Mucosa of gallbladder (tissue), 1 donor: Measurements from ENCODE around the gene ZNF638. TPM values are rescaled to one million over a fixed set of nuclear protein-coding genes. Genes with fewer than 3 reads are reported as not detected.

Experiments
- DNase-seq: peaks from one replicate; pipeline ENCODE4 v3.0.0-alpha.2; 2020; ENCODE audit warnings: low spot score
- total RNA-seq: library from RNA; stranded (reverse); gene quantifications from one replicate; pipeline ENCODE4 v1.2.1, GENCODE V29; 2021
- donor health status: DM: no; HTN: no; CAD: no.

Gene ZNF638
- total RNA-seq, 1 donor from 2014 or later = 102 TPM

DNA sequence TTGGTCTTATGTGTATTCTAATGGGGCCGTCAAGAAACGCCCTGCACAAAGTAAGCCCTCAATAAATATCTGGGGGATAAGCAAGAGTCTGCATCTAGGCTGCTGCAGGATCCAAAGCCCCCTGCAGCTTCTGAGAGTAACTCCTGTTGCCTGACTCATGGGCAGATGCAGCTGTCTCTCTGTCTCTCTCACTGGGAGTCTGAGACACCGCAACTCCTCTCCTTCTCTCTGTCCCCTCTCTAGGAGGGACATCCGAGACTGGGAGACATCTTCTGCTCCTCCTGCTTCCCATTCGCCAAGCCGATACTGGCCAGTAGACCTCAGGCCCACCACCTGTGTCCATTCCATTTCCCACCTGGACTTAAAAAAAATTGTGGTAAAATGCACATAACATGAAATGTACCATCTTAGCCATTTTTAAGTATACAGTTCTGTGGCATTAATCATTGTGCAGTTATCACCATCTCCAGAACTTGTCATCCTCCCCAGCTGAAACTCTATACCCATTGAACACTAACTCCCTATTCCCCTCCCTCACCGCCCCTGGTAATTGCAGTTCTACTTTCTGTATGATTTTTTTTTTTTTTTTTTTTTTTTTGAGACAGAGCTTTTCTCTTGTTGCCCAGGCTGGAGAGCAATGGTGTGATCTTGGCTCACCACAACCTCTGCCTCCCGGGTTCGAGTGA, 141.9 kb downstream of the ZNF638 start:
- no peak for DNase-seq

DNA sequence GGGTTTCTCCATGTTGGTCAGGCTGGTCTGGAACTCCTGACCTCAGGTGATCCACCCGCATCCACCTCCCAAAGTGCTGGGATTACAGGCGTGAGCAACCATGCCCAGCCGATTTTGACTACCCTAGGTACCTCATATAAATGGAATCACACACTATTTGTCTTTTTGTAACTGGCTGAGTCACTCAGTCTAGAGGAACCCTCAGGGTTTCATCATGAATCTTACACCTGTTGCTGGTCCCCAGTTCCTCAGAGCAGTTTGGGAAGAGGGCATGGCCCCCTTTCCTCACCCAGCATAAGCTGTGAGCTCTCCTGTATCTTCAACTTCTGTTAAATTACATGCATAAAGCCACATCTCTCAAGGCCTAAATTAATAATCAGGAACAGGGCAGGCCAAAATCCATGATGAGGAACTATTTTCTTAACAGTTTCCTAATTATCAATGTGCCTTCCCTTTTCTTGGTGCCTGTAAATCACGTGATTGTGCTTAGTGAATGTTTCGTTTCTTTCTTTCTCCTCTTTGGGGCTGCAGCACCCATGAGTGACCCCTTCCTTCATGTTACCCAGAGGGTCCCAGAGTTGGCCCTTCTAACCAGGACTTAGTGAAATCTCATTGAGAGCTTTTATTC, 142.6 kb downstream of the ZNF638 start:
- DNase-seq = no peak

DNA sequence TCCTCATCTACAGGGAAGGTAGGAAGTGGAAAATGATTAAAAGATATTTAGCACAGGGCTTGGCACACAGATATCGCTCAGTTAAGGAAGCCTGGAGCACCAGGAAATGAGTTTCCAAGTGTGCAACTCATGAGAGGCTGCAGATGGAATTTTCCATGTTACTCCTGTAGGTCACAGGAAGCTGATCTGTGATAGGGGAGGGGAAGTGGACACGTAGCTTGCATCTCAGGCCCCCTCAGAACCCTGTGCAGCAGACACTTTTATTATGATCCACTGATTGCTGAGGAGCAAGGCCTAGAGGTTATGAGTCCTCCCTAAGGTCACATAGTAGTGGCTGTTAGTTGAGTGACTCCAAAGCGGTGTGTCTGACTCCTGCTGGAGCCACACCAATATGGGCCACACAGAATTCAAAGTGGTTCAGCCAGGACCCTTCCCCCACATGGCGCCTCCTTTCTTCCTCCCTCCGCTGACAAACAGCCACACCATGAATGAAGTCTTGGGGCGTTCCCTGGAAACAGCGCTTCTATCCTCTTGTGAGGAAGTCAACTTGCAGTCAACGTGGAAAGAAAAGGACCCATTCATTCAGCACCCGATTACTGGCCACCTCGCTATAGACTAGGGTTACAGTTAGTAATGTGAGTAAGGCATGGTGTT, 143.3 kb downstream of the ZNF638 start:
- no peak for DNase-seq

DNA sequence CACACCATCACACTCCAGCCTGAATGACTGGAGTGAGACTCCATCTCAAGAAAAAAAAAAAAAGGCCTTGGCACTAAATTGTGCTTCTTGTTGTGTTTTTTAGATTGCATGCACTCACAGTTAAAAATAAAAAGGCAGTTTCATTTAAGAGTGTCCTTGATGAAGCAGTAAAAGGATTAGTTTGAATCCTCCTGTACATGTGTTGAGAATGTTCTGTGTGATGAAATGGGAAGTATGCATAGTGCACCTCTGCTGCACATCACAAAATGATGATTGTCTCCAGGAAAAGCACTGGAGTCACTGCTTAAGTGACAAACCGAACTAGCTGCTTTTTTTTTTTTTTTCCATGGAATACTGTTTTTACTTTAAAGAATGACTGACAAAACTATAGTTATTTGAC, 144.9 kb downstream of the ZNF638 start:
- no peak for DNase-seq

DNA sequence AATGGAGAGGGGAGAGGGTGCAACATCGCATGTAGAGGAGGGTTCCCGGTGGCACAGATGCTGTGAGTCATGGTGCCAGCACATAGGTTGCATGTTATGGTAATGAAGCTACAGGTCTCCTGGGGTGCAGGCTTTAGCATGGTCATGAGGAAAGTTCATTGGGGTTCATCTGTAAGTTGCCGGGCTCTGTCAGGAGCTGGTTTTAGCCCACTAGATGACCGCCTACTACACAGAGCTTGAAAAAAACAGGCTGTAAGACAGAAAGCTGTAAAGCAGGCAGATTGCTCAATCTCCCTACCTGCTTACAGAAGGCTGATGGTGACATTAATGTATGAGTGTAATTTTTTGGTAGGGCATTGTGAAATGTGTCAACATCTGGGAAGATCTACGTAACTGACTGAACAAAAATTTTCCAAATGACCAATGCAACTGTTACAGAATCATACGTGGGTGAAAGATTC, 145.7 kb downstream of the ZNF638 start:
- DNase-seq = no peak

DNA sequence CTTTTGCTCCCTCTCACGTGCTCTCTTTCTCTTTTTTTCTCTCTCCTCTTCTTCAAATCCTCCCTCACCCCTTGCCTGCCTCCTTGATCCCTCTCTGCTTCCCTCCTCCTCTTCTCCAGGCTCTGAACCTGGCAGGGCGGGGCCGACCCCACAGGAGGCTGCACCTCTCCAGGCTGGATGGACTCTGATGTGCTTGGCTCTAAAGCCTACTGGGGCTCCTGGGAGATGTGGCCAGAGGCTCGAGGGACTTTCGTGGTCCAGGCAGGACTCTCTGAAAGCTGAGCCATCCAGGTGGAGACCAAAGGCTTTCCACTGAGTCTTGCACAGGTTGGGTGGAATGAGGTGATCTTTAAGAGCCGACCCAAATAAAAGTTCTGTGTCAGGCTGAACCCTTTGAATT, 147.2 kb downstream of the ZNF638 start:
- no peak for DNase-seq

DNA sequence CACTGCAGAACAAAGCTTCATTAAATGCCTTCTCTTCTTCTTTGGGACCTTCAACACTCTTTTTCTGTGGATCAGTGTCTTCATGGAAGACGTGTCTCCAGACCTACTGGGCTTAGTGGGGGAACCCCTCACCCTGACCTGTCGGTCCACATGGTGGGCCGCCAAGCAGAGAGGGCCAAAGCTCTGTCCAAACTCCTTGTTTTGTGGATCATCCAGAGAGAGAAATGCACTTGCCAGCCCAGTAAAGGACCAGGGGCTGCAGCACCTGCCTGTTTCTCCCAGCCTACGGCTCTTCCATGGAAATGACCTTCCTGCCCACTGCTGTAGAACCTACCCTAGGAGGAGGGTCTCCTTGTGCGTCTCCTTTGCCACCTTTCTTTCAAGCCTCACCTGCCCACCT, 147.7 kb downstream of the ZNF638 start:
- DNase-seq = no peak

DNA sequence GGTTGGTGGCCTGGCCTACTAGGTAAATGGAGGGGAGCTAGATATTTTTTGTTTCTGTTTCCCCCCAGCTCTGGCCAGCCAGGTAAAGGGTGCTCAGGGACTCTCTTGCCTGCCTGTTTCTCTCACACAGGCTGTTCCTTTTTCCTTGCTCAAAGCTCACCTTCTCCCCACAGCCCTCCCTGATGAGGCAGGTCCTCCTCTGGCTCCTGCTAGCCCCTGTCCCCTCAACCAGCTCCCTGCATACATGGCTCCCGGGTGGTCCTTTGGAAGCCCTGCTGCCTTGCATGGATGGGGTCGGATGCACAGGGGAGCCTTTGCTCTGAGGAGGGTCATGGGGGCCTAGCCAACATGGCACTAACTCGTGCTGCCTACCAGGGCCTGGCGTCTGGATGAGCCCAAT, 149.5 kb downstream of the ZNF638 start:
- no peak for DNase-seq

DNA sequence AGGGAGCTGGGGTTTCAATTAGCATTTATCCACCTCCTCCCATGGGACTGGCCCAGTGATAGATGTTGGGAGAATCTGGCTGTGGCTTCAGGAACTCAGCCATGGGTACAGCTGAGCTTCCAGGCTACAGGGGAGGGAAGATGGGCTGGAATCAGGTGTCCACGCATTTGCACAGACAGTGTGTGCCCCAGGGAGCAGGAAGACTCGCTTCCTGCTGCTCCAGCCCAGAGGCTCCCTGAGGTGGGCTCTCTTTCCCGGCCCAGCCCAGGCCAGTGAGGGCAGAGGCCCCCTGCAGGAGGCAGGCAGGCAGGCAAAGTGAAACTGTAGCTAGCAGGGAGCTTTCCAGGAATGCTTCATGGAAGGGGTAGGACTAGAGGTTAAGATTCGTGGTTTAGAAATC, 150.5 kb downstream of the ZNF638 start:
- no peak for DNase-seq

DNA sequence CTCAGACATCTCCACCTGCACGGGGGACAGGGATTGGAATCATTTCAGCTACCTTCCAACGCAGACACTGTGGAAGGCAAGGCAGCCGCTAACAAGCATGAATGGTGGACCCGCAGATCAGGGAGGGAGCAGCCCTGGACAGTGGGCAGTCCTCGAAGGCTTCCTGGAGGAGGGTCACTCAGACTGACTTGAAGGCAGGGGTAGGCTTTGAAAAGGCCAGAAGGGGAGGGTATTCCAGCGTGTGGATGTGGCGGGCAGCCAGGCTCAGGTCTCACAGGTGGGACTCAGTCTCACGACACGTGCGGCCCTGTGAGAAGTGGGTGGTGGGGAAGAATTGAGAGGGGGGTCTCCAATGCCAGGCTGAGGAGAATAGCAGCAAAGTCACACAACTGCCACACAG, 151.7 kb downstream of the ZNF638 start:
- no peak for DNase-seq

DNA sequence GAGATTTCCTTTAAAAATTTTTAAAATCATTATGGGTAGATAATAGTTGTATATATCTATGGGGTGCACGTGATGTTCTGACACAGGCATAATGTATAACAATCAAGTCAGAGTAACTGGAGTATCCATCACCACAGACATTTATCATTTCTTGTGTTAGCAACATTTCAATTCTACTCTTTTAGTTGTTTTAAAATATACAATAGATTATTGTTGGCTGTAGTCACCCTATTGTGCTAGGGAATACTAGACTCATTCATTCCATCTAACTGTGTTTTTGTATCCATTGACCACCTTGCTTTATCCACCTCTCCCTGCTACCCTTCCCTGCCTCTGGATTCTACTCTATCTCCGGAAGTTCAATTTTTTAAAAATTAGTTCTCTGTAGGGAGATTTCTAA, 152.8 kb downstream of the ZNF638 start:
- no peak for DNase-seq

Other genes with a start within 250 kb of the ZNF638 start
- 15.8 TPM for gene MCEE, start 201.6 kb upstream of the ZNF638 start, total RNA-seq
- 31.4 TPM for gene MPHOSPH10, start 201.1 kb upstream of the ZNF638 start, total RNA-seq
- gene PAIP2B, start 104.7 kb upstream of the ZNF638 start, total RNA-seq = 6.9 TPM
- gene DYSF, start 121.8 kb downstream of the ZNF638 start, total RNA-seq = 12.8 TPM